CD4-positive, alpha-beta T cell treated with Interleukin-4 for 1 hour (primary cell): ENCODE data around the gene MGMT.

Source experiments
- DNase-seq, 2 donors: peaks; one replicate each; pipeline ENCODE4 v3.0.0-alpha.2; 2020 to 2022

MGMT gene

DNA sequence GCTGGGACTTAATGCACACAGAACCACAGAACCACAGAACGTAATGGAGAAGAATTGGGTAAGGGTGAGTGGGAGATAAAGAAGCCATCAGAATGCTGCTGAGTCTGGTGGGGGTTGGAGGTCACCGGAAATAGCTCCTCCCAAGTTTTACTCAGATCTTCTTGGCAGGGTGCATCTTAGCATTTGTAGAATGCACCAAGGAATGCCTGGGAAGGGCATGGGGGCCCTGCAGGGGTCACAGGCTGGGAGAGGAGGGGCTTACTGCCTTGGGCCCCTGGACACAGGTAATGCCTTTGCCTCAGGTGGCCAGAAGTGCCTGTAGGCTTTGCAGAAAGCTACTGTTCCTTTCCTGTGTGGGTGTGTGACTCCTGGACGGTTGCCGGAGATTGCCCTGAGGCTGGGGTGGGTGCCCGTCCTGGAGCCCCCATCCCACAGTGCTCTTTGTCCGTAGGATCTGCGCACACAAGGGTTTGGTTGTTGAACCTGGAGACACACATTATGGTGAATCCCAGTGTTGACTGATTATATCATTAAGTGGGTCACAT lies 55.1 kb downstream of the MGMT start:
- no peak for DNase-seq

DNA sequence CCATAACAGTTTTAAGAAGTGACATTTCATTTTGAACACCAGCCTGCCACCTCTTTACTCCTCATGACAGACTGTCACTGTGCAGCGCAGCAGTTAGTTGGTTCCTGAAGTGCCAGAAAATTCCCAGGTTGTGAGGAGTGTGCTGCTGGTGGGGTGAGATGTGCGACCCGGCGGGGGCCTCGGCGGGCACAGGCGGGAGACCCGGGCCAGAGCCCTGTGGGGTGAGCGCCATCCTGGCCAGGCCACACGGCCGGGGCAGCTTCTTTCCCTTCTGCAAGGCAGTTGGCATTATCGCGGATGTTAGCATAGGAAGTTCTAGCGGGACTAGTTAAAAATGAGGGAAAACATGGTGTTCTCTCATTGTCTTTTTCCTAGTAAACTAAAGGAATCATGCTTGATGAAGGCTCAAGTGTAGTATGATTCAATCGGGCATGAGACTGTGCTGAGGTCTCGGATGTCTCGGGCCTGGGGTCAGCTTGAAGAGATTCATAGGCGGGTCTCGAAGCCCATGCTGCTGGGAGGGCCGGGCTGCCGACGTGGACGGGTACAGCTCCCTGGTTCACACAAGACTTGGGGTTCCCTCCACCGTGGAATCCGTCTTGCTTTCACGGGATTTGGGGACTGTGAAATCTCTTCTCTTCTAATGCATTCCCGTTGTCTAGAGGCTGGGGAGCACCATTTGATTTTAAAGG lies 56.1 kb downstream of the MGMT start:
- DNase-seq = no peak

DNA sequence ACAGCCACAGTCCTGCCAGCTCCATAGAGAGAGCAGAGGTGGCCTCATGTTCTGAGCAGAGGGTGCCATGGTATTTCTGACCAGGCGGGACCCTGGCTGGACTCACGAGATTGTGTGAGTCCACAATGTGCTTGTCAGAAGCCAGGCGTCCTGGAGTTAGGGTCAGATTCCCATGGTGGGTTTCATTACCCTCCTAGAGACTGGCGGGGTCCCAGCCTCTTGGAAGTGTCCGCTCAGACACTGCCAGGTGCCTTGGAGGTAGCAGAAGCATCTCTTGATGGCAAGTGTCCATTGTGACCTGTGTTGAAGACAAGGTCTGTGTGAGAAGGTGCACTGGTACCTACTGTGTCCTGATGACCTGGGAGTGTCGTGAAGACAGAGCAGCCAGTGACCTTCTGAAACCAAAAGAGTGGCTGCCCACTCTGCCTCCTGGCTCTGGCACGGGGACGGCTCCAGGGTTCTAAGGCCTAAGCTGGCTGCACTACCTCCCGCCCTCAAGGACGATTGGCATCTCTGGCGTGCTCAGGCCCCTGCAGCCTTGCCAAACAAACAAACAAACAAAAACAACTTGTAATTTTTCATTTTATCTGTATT lies 56.8 kb downstream of the MGMT start:
- no peak for DNase-seq

DNA sequence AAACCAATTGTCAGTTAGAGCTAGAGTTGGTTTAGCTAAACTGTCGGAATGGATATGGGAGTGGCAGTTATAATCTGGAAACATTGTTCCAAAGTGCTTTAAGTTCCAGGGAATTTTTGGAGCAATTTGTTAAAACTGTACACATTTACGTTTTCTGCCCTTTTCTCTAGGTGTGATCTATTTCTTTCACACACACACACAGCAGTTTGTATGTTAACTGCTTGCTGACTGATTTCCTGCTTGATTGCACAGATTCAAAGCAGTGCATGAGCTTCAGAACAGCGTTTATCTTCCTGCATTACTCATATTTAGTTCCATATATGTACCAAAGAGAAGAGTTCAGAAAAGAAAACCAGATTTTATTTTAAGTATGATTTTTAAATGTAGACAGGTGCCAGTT lies 57.9 kb downstream of the MGMT start:
- DNase-seq = no peak

DNA sequence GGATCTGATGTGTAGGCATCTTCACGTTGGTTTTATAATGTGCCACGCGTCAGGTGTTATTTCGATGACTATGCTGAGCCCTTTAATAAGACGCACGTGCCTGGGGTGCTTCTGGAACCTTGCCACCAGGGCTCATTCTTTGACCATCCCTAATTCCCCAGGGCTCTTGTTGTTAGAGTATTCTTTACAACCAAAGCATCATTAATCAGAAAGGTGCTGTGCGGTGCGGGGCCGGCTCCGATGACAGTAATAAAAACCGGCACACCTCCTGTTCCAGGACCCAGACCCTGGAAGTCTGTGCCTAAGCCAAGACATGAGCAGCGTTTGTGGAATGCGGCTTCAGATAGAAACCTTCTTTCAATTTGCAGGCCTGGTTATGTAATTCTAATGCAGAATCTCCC lies 58.4 kb downstream of the MGMT start:
- DNase-seq = no peak

DNA sequence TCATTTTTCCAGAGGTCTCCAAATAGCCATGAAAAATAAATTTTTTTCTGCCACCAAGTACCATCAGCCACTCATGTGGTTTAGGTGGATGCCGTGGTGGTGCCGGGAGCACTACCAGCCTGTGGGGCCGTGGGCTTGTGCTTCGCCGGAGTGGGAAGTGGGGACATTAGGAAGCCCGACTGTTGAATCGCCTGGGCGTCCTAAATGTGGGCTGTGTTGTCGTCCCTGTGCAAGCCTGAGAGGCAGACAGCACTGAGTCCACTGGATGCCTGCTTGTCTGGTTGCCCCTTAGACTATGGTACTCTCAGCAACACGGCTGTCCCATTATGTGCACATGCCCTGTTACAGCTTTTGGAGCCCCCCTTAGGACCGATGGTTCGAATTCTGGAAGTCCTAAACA lies 59.9 kb downstream of the MGMT start:
- no peak for DNase-seq

DNA sequence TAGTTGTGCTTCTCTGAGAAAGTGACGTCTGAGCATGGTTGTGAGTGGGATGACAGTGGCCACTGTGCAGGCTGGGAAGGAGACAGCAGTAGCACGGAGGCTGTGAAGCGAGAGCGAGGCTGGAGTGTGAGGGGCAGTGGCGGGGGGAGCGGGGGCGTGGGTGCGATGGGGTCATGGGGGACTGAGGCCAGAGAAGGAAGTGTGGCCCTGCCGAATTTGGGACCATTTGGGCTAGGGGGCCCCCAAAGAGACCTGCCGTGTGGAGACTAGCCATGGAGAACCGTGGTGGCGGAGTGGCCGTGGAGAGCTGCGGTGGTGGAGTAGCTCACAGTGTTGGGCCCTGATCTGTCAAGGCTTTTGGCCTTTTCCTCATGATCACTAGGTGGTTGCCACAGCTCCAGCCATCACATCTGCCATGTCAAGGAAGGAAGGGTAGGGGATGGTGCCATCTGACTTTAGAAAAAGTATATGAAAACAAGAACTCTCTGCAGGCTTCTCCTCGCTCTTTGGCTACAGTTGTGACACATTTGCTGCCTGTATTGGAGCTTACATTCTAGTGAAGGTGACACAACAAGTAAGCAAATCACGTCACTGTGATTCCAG lies 61.4 kb downstream of the MGMT start:
- no peak for DNase-seq

DNA sequence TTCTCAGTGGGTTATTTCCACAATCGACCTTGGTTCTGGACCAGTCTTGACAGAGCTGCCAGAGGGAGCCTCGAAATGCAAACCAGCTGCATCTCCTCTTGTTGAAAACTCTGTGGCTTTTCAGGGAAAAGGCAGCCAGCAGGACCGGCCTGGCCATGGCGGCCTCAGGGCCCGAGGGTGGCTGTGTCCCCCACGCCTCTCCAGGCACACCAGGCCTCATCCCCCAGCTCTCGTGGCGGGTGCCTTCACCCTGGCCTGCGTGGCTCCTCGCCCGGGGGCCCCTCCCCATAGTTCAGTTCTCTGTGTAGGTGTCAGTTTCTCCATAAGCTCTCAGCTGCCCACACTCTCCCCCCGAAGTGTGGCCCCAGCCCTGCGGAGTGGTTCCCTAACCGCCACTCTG lies 63.5 kb downstream of the MGMT start:
- DNase-seq = no peak

DNA sequence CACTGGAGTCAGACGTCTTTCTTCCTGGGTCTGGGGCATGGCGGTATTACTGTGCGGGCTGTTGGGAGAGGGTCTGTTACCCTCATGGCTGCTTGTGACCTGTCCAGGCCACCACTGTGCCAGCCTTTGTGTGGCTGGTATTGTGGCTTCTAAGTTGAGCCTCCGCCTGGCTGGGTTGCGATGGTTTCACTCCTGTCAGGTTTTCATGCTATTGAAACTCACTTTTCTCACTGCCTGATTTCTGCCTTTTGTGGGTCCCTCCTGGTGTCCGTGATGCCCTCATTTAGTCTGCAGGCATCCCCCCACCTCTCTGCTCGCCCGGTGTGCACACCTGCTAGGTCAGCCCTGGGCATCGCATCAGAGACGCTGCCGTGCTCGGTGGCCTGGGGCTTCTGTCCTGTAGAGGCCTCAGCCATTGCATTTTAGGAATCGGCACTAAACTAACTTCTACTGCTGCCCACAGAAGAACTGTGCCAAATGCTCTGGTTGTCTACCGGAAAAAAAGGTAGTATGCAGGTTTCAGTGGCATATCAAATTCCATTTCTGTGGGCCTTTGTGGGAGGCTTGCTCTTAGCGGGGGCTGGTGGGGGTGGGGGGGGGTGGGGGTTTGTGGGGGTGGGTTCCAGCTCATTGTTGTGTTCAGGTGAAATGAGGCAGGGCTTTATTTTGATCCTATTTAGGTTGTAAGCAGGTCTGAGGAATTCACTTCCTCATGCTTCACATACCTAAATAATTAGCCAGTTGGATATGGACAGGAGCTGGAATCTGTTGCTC lies 64.3 kb downstream of the MGMT start:
- no peak for DNase-seq

DNA sequence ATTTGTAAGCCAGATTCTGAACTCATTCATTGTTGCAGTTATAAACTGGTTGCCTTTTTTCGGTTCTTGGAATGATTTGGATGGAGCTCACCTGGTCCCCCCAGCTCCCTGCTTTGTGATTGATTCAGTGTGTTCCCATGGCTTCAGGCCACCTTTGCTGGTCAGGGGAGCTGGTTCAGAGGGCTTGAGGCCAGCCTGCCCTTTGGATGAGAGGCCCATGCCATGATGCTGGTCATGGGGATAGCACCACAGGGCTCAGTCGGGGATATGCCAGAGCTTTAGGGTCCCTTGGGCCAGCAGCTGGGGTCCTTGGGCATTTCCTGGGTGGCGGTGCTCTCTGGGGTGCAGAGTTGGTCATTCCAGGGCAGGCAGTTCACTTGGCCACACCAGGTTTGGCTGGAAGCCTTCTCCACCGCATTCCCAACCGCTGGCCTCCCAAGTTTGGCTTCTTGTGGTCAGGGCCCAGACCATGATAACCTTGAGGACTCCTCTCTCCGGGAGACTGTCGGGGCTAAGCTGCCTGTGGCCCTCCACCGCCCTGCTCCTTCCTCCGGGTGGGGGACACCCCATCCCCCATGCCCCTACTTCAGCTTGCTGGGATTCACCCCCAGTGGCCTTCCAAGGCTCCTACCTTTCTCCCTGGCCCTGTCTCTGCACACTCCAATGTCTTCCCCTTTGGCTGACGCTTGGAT lies 65.1 kb downstream of the MGMT start:
- DNase-seq = no peak

DNA sequence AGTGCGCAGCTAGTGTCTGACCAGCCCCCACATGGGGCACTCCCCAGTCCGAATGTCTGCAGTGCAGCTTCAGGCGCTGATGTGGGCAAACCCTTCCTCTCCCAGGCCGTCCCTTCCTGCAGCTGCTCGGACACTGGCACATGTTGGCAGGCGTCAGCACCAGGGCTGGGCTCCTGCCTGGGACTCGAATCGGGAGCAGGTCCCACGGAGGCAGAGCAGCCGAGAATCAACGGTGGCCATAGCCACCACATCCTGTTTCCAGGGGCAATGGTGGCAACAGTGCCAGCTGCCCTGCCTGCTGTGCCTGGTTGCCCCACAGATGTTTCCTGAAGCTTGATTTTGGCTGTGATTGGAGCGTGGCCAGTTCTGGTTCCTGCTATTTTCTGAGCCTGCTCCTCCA lies 65.8 kb downstream of the MGMT start:
- DNase-seq = no peak

DNA sequence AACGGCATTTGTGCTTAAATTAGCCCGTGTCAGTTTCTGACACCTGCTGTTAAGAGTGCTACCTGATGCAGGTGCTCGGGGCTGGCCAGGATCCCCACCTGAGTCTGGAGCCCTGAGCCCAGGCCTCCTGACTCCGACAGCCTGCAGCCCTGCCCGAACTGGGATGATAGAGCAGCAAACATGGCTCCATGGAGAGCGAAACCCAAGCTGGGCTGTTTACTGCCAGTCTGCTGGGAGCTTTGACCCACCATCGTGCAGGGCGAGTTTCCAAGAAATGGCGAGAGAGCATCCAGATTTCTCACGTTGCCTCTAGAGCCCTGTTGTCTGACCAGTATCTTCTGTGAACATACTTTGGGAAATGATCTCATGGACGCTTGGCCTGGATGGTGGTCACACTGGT lies 66.2 kb downstream of the MGMT start:
- no peak for DNase-seq

DNA sequence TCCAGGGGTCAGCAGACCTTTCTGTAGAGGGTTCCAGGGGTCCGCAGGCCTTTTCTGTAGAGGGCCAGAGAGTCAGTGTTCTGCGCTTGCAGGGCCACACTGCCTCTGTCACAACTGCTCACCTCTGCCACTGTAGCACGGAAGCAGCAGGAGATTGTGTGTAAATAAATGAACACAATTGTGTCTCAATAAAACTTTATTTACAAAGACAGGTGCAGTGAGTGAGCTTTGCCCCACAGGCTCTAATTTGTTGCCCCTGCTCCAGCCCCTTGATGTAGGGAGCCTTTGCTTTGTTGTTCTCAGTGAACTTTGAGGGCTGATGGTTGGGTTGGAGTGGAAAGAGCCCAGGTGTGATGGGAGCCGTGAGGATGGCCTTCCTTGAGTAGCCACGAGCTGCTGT lies 67.8 kb downstream of the MGMT start:
- no peak for DNase-seq

DNA sequence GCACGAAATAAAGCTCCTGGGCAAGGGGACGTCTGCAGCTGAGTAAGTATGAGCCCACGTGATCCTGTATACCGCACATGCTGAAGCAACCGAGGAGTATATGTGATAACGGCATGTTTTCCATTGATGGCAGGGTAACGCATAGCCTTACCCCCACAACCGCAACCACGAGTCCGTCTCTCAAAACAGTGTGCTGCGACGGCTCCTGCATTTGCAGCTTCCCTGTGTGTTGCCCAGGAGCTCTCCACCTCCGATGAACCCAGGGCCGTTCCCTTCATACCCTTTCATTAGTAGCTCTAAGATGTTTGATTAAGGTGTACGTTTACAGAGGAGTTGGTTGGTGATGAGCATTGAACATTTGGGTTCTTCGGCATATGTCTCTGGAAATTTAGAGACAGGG lies 69.3 kb downstream of the MGMT start:
- no peak for DNase-seq

DNA sequence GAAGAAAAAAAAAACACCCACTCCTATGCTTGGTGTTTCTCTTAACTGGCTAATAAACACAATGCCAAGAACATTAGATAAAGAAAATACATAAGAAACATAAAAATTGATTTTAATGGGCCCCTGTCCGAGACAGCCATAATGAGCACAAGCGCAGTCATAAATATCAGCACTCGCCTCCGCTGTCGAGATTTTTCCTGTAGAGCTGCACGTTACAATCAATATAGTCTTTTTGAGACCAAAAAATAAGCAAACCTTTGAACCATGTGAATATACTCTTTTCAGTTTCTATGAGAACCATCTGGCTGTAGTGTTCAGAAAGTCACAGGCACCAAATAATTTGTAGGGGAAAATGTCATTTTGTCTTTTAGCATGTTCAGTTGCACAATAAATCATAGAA lies 70.1 kb downstream of the MGMT start:
- DNase-seq = no peak

DNA sequence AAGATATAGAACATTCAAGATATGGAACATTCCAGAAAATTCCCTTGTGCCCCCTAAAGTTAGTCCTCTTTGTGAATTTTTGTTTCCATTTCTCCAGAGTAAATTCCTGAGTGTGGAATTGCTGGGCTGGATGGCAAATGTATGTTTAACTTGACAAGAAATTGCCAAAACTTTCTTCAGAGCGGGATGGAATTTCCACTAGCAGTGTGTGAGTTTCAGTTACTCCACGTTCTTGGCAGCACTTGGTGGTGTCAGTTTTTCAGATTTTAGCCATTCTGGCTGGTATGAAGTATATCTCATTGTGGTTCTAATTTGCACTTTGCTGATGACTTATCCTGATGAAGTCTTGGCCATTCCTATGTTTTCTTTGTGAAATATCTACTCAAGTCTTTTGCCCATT lies 71.2 kb downstream of the MGMT start:
- DNase-seq = no peak

DNA sequence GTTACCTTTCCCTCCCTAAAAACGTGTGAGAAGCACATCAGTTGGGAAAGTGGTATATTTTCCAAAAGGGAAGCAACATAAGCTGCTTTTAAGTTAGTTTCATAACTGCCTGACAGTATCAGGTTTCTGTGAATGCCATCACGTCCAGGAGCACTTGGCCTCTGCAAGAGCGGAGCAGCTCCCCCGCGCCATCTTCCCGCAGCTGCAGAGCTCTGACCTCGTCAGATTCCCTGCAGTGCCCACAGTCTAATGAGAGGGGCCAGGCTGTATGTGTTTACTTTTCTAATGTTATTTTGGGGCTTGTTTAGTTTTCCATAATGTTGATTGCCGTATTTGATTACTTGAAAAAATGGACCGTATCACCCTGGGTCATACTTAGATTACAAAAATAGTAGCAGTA lies 74.2 kb downstream of the MGMT start:
- DNase-seq = no peak

DNA sequence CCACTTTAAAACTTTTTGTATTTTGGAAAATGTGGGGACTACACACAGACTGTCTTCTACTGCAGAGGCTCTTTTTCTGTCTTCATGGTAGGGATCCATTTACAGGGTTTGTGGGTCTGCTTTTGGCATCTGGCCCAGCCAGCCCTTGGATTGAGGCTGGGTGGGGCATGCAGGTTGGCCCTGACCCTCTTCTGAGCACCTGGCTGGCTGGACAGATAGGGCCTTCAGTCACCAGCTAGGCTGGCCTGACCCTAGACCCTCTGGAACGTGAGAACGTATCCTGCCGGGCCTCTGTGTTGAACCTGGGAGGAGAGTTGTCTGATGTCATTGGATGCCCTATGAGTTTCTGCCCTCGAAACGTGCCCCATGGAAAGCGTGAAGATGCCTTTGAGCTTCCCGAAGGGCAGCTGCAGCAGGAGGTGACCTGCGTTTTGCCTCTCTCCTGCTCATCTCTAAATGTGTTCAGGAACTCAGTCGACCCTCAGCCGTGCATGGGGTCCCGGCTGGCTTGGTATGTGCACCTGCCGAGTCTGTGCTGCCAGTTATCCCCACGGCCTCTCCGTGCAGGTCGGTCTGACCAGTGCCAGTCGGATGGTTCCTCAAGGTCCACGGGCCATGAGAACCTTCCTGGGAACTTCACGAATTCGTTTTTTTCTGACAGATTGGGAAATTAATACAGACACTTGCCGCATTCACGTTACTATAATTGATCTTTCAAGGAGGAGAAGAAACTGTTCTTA lies 74.9 kb downstream of the MGMT start:
- no peak for DNase-seq

DNA sequence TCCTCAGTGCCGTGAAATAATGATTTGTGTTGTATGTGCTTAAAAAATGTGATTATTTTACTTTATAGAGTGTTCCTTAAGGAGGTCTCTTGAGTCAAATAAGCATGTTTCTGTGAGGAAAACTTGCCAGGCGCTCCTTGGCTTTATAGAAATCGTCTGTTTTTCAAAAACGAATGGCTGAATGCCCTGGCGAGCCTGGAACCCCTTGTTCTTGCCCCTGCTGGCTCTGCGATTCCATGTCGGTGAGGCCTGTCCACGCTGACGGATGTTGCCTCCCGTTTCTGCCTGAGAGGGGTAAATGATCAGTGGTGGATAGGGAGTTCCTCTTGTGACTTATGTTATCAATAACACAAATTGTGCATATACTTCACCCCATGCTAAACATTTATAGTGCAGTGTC lies 75.5 kb downstream of the MGMT start:
- DNase-seq = no peak

DNA sequence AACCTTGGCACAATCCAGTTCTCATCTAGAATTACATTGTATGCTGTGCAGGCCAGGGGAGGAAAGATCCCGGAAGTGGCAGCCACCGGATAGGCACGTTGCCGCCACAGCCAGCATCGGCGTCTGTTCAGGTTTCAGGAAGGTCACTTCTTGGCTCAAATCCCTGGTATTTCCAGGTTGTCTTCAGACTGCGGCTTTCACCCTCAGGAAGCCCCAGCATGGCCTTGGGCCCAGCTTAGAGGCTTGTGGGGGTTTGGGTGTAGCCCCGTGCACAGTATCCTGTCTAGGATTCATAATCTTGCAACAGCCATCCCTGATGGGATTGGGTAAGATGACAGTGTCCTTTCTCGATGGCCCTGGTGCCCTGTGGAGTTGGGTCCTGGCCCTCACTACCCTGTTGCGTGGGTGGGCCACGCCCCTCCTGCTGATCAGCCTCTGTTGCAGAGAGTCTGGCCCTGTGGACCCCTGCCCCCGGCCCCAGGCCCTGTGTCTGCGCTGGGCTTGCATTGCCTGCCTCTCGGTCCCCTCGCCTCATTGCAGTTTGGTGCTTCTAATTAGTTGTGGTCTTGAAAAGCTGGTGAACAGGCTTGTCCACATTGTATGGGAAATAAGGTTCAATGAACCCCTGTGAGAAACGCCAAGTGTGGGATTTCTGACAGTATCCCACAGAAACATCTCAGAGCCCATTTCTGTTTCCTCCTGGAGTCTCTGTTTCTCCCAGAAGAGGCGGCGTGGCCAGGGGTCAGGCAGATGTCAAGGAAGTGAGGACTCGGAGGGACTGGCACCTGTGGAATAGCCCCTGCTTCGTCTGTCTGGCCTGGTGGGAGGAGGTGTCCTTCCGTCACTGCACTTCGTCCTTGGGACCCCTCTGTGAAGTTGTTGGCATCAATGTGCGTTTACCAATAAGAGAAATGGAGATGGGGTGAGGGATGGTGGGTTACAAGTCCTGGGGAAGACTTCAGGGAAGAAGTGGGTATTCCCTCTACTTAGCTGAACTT lies 77.5 kb downstream of the MGMT start:
- no peak for DNase-seq

DNA sequence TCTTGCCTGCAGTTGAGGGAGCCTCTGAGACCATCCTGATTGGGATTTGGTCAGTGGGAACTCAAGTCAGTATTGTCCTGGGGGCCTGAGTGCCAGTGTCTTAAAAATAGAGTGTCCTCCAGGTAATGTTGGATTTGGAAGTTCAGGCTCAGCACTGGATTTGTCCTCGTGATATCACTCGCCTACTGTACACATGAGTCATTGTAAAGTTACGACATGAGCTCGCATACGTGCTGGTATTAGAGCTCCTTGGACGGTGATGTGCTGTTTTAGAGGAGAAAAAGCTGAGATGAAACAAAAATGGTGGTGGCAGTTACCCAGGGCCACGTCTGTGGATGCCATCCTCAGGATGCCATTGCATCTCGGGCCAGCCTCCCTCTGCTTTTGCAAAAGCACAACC lies 78.2 kb downstream of the MGMT start:
- no peak for DNase-seq
